Measurements from ENCODE around the gene PPP2R5D. TPM values are rescaled to one million over a fixed set of nuclear protein-coding genes. Genes with fewer than 3 reads are reported as not detected.

PPP2R5D gene
- total RNA-seq, 3 donors from 2014 or later (not counting 1 experiment from before 2014, with no cell fraction given): 30.5 to 49.1 (median 40.1) TPM

- Mint-ChIP-seq H3K4me1 (peaks cover 45 to 49% of the 10 kb centered on the region in 2 donors), H3K27me3 (ENCODE audit: low read depth in 2 of 2) (no peaks in the 10 kb centered on the region), H3K27ac (peak overlapping the region in 1 of 2 donors; percentile 63), H3K4me3 (peak overlapping the region; percentile 7), H3K36me3 (no peaks in the 10 kb centered on the region), H3K9me3 (no peaks in the 10 kb centered on the region)
- H3K27me3 ChIP-seq (ENCODE audit: control insufficient read depth, insufficient read depth, low read length): no peaks in the 10 kb centered on the region
- no peaks in the 10 kb centered on the region for H3K9me3 ChIP-seq (ENCODE audit: control insufficient read depth, insufficient read depth, low read length)
- no peak overlapping the region for H3K27ac ChIP-seq (ENCODE audit: low read length)
- 96% methylated on average over 5 of the region's 5 CpGs for WGBS (ENCODE audit: insufficient coverage)
- DNase-seq: no peak
- intact Hi-C loops (cut with micrococcal nuclease): no loop called here
- ATAC-seq: no peak
- peaks cover 26% of the 10 kb centered on the region for H3K4me1 ChIP-seq (ENCODE audit: control insufficient read depth, insufficient read depth, low read length)
- TF ChIP-seq, protein P1, sequence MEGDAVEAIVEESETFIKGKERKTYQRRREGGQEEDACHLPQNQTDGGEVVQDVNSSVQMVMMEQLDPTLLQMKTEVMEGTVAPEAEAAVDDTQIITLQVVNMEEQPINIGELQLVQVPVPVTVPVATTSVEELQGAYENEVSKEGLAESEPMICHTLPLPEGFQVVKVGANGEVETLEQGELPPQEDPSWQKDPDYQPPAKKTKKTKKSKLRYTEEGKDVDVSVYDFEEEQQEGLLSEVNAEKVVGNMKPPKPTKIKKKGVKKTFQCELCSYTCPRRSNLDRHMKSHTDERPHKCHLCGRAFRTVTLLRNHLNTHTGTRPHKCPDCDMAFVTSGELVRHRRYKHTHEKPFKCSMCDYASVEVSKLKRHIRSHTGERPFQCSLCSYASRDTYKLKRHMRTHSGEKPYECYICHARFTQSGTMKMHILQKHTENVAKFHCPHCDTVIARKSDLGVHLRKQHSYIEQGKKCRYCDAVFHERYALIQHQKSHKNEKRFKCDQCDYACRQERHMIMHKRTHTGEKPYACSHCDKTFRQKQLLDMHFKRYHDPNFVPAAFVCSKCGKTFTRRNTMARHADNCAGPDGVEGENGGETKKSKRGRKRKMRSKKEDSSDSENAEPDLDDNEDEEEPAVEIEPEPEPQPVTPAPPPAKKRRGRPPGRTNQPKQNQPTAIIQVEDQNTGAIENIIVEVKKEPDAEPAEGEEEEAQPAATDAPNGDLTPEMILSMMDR (IDR thresholded peaks at IDR 0.05): no peak
- H3K36me3 ChIP-seq (ENCODE audit: control insufficient read depth, insufficient read depth, low read length): peaks cover 12% of the 10 kb centered on the region
- no peak overlapping the region for H3K4me3 ChIP-seq (ENCODE audit: low read length)
Measured at GRCh38 chr6:42987533-42988451, 3.4 kb downstream of the PPP2R5D start.

- no peaks in the 10 kb centered on the region for H3K9me3 ChIP-seq (ENCODE audit: control insufficient read depth, insufficient read depth, low read length)
- no peaks in the 10 kb centered on the region for H3K27me3 ChIP-seq (ENCODE audit: control insufficient read depth, insufficient read depth, low read length)
- ATAC-seq (no peak), DNase-seq (no peak)
- H3K4me3 ChIP-seq (ENCODE audit: low read length): no peak overlapping the region
- TF ChIP-seq, protein P1 (IDR thresholded peaks at IDR 0.05): no peak
- no peak overlapping the region for H3K27ac Mint-ChIP-seq
- H3K36me3 ChIP-seq (ENCODE audit: control insufficient read depth, insufficient read depth, low read length): peaks cover 12% of the 10 kb centered on the region
- no peak overlapping the region for H3K27ac ChIP-seq (ENCODE audit: low read length)
- 94% methylated on average over 1 of the region's 1 CpG for WGBS (ENCODE audit: insufficient coverage)
- H3K9me3 Mint-ChIP-seq: no peaks in the 10 kb centered on the region
- intact Hi-C loops (cut with micrococcal nuclease): no loop called here
- H3K36me3 Mint-ChIP-seq: no peaks in the 10 kb centered on the region
- H3K4me3 Mint-ChIP-seq: peak overlapping the region; percentile 7
- peaks cover 46 to 48% of the 10 kb centered on the region in 2 donors for H3K4me1 Mint-ChIP-seq
- H3K4me1 ChIP-seq (ENCODE audit: control insufficient read depth, insufficient read depth, low read length): peaks cover 24% of the 10 kb centered on the region
- no peaks in the 10 kb centered on the region for H3K27me3 Mint-ChIP-seq (ENCODE audit: low read depth in 2 of 2)
Measured at GRCh38 chr6:42988486-42989020, 4.2 kb downstream of the PPP2R5D start.

- intact Hi-C loops (cut with micrococcal nuclease): no loop called here
- TF ChIP-seq, protein P1 (IDR thresholded peaks at IDR 0.05): no peak
- Mint-ChIP-seq H3K4me3 (no peak overlapping the region), H3K27ac (no peak overlapping the region), H3K36me3 (no peaks in the 10 kb centered on the region), H3K27me3 (ENCODE audit: low read depth in 2 of 2) (no peaks in the 10 kb centered on the region), H3K4me1 (peaks cover 40% of the 10 kb centered on the region in 2 donors), H3K9me3 (no peaks in the 10 kb centered on the region)
- Histone ChIP-seq H3K27ac (ENCODE audit: low read length) (no peak overlapping the region), H3K4me1 (ENCODE audit: control insufficient read depth, insufficient read depth, low read length) (peaks cover 16% of the 10 kb centered on the region), H3K9me3 (ENCODE audit: control insufficient read depth, insufficient read depth, low read length) (no peaks in the 10 kb centered on the region), H3K36me3 (ENCODE audit: control insufficient read depth, insufficient read depth, low read length) (peaks cover 12% of the 10 kb centered on the region), H3K27me3 (ENCODE audit: control insufficient read depth, insufficient read depth, low read length) (no peaks in the 10 kb centered on the region), H3K4me3 (ENCODE audit: low read length) (no peak overlapping the region)
- ATAC-seq: no peak
- 98% methylated on average over 5 of the region's 5 CpGs for WGBS (ENCODE audit: insufficient coverage)
- no peak for DNase-seq
Measured at GRCh38 chr6:42989923-42990322, 5.6 kb downstream of the PPP2R5D start.
